CD4-positive, alpha-beta T cell treated with Interleukin-6 for 4 hours (primary cell): ENCODE results near the gene CACNA1D.

Experiments used
- DNase-seq: peaks from one replicate; pipeline ENCODE4 v3.0.0-alpha.2; 2020; ENCODE audit warnings: mixed read lengths

The CACNA1D gene

GRCh38 chr3:53860196-53860595 lies 365.8 kb downstream of the CACNA1D start:
- DNase-seq: no peak

GRCh38 chr3:53862241-53862640 lies 367.8 kb downstream of the CACNA1D start:
- no peak for DNase-seq

GRCh38 chr3:53863145-53863544 lies 368.7 kb downstream of the CACNA1D start:
- DNase-seq: no peak
